Measurements from ENCODE around the gene CNTNAP2.

The CNTNAP2 gene

GRCh38 chr7:147053746-147054145 is 937.1 kb downstream of the CNTNAP2 start:
- Histone ChIP-seq H3K4me3 (ENCODE audit: low read depth, low read length) (no peak overlapping the region), H3K27ac (ENCODE audit: low read depth, low read length) (no peak overlapping the region), H3K79me2 (ENCODE audit: control insufficient read depth, insufficient read depth, low read length, unreplicated experiment) (no peaks in the 10 kb centered on the region), H3K4me1 (ENCODE audit: control insufficient read depth, insufficient read depth, low read length, unreplicated experiment) (no peaks in the 10 kb centered on the region), H3K36me3 (ENCODE audit: insufficient read depth, low read length) (no peaks in the 10 kb centered on the region), H2AFZ (ENCODE audit: low read length, unreplicated experiment) (no peak overlapping the region), H3K27me3 (ENCODE audit: insufficient read depth, low read length) (no peaks in the 10 kb centered on the region)

GRCh38 chr7:147060070-147060469 is 943.5 kb downstream of the CNTNAP2 start:
- Histone ChIP-seq H3K36me3 (ENCODE audit: insufficient read depth, low read length) (no peaks in the 10 kb centered on the region), H3K27ac (ENCODE audit: low read depth, low read length) (no peak overlapping the region), H3K79me2 (ENCODE audit: control insufficient read depth, insufficient read depth, low read length, unreplicated experiment) (no peaks in the 10 kb centered on the region), H3K4me3 (ENCODE audit: low read depth, low read length) (no peak overlapping the region), H3K4me1 (ENCODE audit: control insufficient read depth, insufficient read depth, low read length, unreplicated experiment) (no peaks in the 10 kb centered on the region), H3K27me3 (ENCODE audit: insufficient read depth, low read length) (no peaks in the 10 kb centered on the region), H2AFZ (ENCODE audit: low read length, unreplicated experiment) (no peak overlapping the region)

- no peak overlapping the region for H3K27ac ChIP-seq (ENCODE audit: low read depth, low read length)
- H3K79me2 ChIP-seq (ENCODE audit: control insufficient read depth, insufficient read depth, low read length, unreplicated experiment) = no peaks in the 10 kb centered on the region
- H3K36me3 ChIP-seq (ENCODE audit: insufficient read depth, low read length) = no peaks in the 10 kb centered on the region
- no peaks in the 10 kb centered on the region for H3K4me1 ChIP-seq (ENCODE audit: control insufficient read depth, insufficient read depth, low read length, unreplicated experiment)
- H2AFZ ChIP-seq (ENCODE audit: low read length, unreplicated experiment) = no peak overlapping the region
- no peaks in the 10 kb centered on the region for H3K27me3 ChIP-seq (ENCODE audit: insufficient read depth, low read length)
- no peak overlapping the region for H3K4me3 ChIP-seq (ENCODE audit: low read depth, low read length)
These were observed 946.3 kb downstream of the CNTNAP2 start for GRCh38 chr7:147062897-147063296.

GRCh38 chr7:147068842-147069241 is 952.2 kb downstream of the CNTNAP2 start:
- Histone ChIP-seq H3K36me3 (ENCODE audit: insufficient read depth, low read length) (no peaks in the 10 kb centered on the region), H3K79me2 (ENCODE audit: control insufficient read depth, insufficient read depth, low read length, unreplicated experiment) (no peaks in the 10 kb centered on the region), H3K4me3 (ENCODE audit: low read depth, low read length) (no peak overlapping the region), H3K27ac (ENCODE audit: low read depth, low read length) (no peak overlapping the region), H3K27me3 (ENCODE audit: insufficient read depth, low read length) (no peaks in the 10 kb centered on the region), H2AFZ (ENCODE audit: low read length, unreplicated experiment) (no peak overlapping the region), H3K4me1 (ENCODE audit: control insufficient read depth, insufficient read depth, low read length, unreplicated experiment) (no peaks in the 10 kb centered on the region)

- H3K27me3 ChIP-seq (ENCODE audit: insufficient read depth, low read length) = no peaks in the 10 kb centered on the region
- no peak overlapping the region for H2AFZ ChIP-seq (ENCODE audit: low read length, unreplicated experiment)
- H3K4me3 ChIP-seq (ENCODE audit: low read depth, low read length) = no peak overlapping the region
- no peaks in the 10 kb centered on the region for H3K4me1 ChIP-seq (ENCODE audit: control insufficient read depth, insufficient read depth, low read length, unreplicated experiment)
- no peaks in the 10 kb centered on the region for H3K79me2 ChIP-seq (ENCODE audit: control insufficient read depth, insufficient read depth, low read length, unreplicated experiment)
- no peaks in the 10 kb centered on the region for H3K36me3 ChIP-seq (ENCODE audit: insufficient read depth, low read length)
- no peak overlapping the region for H3K27ac ChIP-seq (ENCODE audit: low read depth, low read length)
These were observed 953.2 kb downstream of the CNTNAP2 start for GRCh38 chr7:147069771-147070170.

GRCh38 chr7:147070886-147071285 is 954.3 kb downstream of the CNTNAP2 start:
- H3K27me3 ChIP-seq (ENCODE audit: insufficient read depth, low read length) = no peaks in the 10 kb centered on the region
- H3K27ac ChIP-seq (ENCODE audit: low read depth, low read length) = no peak overlapping the region
- no peak overlapping the region for H3K4me3 ChIP-seq (ENCODE audit: low read depth, low read length)
- H3K36me3 ChIP-seq (ENCODE audit: insufficient read depth, low read length) = no peaks in the 10 kb centered on the region
- H3K4me1 ChIP-seq (ENCODE audit: control insufficient read depth, insufficient read depth, low read length, unreplicated experiment) = no peaks in the 10 kb centered on the region
- H2AFZ ChIP-seq (ENCODE audit: low read length, unreplicated experiment) = no peak overlapping the region
- no peaks in the 10 kb centered on the region for H3K79me2 ChIP-seq (ENCODE audit: control insufficient read depth, insufficient read depth, low read length, unreplicated experiment)

GRCh38 chr7:147071536-147071935 is 954.9 kb downstream of the CNTNAP2 start:
- no peaks in the 10 kb centered on the region for H3K79me2 ChIP-seq (ENCODE audit: control insufficient read depth, insufficient read depth, low read length, unreplicated experiment)
- H3K27ac ChIP-seq (ENCODE audit: low read depth, low read length) = no peak overlapping the region
- no peak overlapping the region for H3K4me3 ChIP-seq (ENCODE audit: low read depth, low read length)
- H2AFZ ChIP-seq (ENCODE audit: low read length, unreplicated experiment) = no peak overlapping the region
- H3K27me3 ChIP-seq (ENCODE audit: insufficient read depth, low read length) = no peaks in the 10 kb centered on the region
- no peaks in the 10 kb centered on the region for H3K36me3 ChIP-seq (ENCODE audit: insufficient read depth, low read length)
- H3K4me1 ChIP-seq (ENCODE audit: control insufficient read depth, insufficient read depth, low read length, unreplicated experiment) = no peaks in the 10 kb centered on the region

GRCh38 chr7:147078312-147078711 is 961.7 kb downstream of the CNTNAP2 start:
- no peaks in the 10 kb centered on the region for H3K79me2 ChIP-seq (ENCODE audit: control insufficient read depth, insufficient read depth, low read length, unreplicated experiment)
- H3K36me3 ChIP-seq (ENCODE audit: insufficient read depth, low read length) = no peaks in the 10 kb centered on the region
- no peak overlapping the region for H2AFZ ChIP-seq (ENCODE audit: low read length, unreplicated experiment)
- H3K4me1 ChIP-seq (ENCODE audit: control insufficient read depth, insufficient read depth, low read length, unreplicated experiment) = no peaks in the 10 kb centered on the region
- no peak overlapping the region for H3K4me3 ChIP-seq (ENCODE audit: low read depth, low read length)
- H3K27me3 ChIP-seq (ENCODE audit: insufficient read depth, low read length) = no peaks in the 10 kb centered on the region
- H3K27ac ChIP-seq (ENCODE audit: low read depth, low read length) = no peak overlapping the region

- Histone ChIP-seq H3K79me2 (ENCODE audit: control insufficient read depth, insufficient read depth, low read length, unreplicated experiment) (no peaks in the 10 kb centered on the region), H3K27ac (ENCODE audit: low read depth, low read length) (no peak overlapping the region), H3K4me3 (ENCODE audit: low read depth, low read length) (no peak overlapping the region), H3K36me3 (ENCODE audit: insufficient read depth, low read length) (no peaks in the 10 kb centered on the region), H2AFZ (ENCODE audit: low read length, unreplicated experiment) (no peak overlapping the region), H3K27me3 (ENCODE audit: insufficient read depth, low read length) (no peaks in the 10 kb centered on the region), H3K4me1 (ENCODE audit: control insufficient read depth, insufficient read depth, low read length, unreplicated experiment) (no peaks in the 10 kb centered on the region)
These were observed 962.5 kb downstream of the CNTNAP2 start for GRCh38 chr7:147079083-147079482.

GRCh38 chr7:147079921-147080420 is 963.4 kb downstream of the CNTNAP2 start:
- Histone ChIP-seq H3K27ac (ENCODE audit: low read depth, low read length) (no peak overlapping the region), H3K4me1 (ENCODE audit: control insufficient read depth, insufficient read depth, low read length, unreplicated experiment) (no peaks in the 10 kb centered on the region)

GRCh38 chr7:147081117-147081516 is 964.5 kb downstream of the CNTNAP2 start:
- Histone ChIP-seq H3K4me1 (ENCODE audit: control insufficient read depth, insufficient read depth, low read length, unreplicated experiment) (no peaks in the 10 kb centered on the region), H3K27ac (ENCODE audit: low read depth, low read length) (no peak overlapping the region), H3K79me2 (ENCODE audit: control insufficient read depth, insufficient read depth, low read length, unreplicated experiment) (no peaks in the 10 kb centered on the region), H2AFZ (ENCODE audit: low read length, unreplicated experiment) (no peak overlapping the region), H3K4me3 (ENCODE audit: low read depth, low read length) (no peak overlapping the region), H3K36me3 (ENCODE audit: insufficient read depth, low read length) (no peaks in the 10 kb centered on the region), H3K27me3 (ENCODE audit: insufficient read depth, low read length) (no peaks in the 10 kb centered on the region)

More at GRCh38 chr7:147079921-147080420, 963.4 kb downstream of the CNTNAP2 start:
- H3K27me3 ChIP-seq (ENCODE audit: insufficient read depth, low read length) = no peaks in the 10 kb centered on the region
- no peak overlapping the region for H3K4me3 ChIP-seq (ENCODE audit: low read depth, low read length)
- no peaks in the 10 kb centered on the region for H3K79me2 ChIP-seq (ENCODE audit: control insufficient read depth, insufficient read depth, low read length, unreplicated experiment)
- no peak overlapping the region for H2AFZ ChIP-seq (ENCODE audit: low read length, unreplicated experiment)
- H3K36me3 ChIP-seq (ENCODE audit: insufficient read depth, low read length) = no peaks in the 10 kb centered on the region
